NCI-H2107 (cell line): Measurements from ENCODE around the gene DPP7.

Experiments used
- DNase-seq: peaks from one replicate; lab custom pipeline; 2025; lab: John Stamatoyannopoulos, UW

The DPP7 gene

GRCh38 chr9:137111788-137112563, 2.6 kb downstream of the DPP7 start:
- DNase-seq: no peak

GRCh38 chr9:137110911-137111787, 3.4 kb downstream of the DPP7 start:
- DNase-seq: no peak

- no peak for DNase-seq
Measured at GRCh38 chr9:137110147-137110910, 4.2 kb downstream of the DPP7 start.

DNA sequence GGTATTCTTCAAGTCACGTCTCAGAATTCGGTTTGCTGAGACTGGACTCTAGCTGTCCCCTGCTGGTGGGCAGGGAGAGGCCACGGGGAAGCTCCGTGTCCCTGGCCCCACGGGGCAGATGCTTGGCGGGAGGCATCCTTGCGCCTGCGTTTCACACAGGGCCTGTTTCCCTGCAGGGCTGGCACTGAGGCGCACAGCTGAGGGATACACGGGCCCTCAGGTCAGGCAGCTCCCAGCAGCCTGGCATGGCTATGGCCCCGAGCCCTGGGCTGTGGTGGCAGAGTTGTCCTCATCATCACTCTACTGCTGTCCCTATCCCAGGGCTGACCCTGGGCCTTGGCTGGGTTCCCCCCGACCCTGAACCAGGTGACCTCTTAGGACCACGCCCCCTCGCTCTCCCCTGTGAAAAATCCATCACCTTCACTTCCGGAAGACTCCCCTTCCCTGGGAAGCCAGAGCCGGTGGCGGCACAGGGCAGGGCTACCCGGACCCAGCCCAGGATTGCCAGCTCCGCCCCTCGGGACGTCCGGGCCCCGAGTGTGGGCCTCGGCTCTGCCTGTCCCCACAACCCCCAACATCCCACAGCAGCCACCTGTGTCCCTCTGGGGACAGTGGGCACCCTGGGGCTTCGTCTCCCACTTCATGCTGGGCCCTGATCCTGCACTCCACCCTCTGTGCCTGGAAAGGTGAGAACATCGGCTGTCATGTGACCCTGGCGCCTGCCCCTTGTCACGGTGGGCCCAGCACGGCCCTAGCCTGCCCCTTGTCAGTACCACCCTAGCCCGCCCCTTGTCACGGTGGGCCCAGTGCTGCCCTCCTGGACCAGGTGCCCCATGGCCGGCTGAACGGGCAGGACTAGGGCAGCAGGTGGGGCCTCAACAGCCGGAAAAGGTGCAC, 5.0 kb downstream of the DPP7 start:
- no peak for DNase-seq

- DNase-seq: no peak
Measured at GRCh38 chr9:137108608-137109249, 5.8 kb downstream of the DPP7 start.

- no peak for DNase-seq
Measured at GRCh38 chr9:137107982-137108381, 6.6 kb downstream of the DPP7 start.

DNA sequence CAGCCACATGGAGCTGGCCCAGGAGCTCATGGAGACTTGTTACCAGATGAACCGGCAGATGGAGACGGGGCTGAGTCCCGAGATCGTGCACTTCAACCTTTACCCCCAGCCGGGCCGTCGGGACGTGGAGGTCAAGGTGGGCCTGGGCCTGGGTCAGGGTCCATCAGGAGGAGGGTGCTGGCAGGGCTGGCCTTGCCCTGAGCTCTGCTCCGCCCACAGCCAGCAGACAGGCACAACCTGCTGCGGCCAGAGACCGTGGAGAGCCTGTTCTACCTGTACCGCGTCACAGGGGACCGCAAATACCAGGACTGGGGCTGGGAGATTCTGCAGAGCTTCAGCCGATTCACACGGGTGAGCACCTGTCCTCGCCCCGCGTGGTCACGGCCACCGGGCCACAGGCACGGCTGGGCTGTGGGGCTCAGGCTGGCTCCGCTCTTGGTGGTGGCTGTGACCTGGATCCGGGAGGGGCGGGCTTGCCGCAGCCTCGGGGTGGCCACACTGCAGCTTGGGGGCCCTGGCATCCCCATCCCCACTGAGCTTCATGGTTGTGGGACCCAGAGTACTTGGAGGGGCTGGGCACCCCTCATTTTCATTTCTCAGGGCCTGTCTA, 7.1 kb downstream of the DPP7 start:
- DNase-seq: no peak

DNA sequence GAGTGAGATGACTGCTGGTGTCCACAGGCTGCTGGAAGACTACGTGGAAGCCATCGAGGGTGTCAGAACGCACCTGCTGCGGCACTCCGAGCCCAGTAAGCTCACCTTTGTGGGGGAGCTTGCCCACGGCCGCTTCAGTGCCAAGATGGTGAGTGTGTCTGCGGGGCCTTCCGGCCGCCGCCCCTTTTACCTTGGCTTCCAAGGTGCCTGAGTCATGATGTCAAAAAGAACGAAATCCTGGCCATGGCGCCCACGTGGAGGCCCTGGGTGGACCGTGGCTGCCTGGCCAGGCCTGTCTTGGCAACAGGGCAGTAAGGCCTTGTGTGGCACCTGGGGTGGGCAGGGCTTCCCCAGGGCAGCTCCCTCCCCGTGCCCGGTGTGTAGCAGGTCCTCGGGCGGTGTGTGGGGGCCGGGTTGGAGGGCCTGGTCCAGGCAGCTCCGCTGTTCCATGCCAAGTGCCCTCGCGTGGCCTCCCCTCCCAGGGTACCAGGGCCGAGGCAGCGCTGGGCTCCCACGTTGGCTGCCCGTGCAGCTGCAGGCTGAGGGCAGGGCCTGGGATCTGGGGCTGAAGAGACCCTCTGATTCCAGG, 7.8 kb downstream of the DPP7 start:
- DNase-seq: no peak

DNA sequence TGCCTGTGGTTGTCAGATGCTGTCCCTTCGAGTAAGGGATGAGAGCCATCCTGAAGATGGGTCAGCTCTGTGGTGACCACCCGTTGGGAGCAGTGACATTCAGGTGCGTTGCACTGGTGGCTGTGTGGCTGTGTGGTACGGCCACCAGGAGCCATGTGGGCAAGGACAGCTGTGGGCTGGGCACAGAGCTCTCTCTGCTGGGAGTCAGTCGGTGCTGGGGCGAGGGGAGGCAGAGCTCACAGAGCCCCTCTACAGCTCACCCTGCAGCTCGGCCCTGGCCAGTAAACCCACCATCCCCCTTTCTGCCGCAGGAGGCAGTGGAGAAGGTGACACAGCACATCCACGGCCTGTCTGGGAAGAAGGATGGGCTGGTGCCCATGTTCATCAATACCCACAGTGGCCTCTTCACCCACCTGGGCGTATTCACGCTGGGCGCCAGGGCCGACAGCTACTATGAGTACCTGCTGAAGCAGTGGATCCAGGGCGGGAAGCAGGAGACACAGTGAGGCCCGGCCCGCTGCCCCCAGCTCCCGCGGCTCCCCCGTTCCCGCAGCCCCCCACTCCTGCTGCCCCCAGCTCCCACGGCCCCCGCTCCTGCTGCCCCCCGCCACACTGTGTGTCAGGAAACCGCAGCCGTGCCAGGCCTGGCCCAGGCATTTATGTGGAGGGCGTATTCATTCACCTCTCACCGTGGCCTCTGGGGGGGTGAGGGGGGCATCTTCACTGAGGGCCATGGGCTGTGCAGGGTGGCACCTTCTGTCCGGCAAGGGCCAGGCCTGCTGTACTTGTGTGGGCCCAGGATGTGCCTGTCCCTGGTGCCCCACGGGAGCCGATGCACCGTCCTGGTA, 8.5 kb downstream of the DPP7 start:
- DNase-seq: no peak

DNA sequence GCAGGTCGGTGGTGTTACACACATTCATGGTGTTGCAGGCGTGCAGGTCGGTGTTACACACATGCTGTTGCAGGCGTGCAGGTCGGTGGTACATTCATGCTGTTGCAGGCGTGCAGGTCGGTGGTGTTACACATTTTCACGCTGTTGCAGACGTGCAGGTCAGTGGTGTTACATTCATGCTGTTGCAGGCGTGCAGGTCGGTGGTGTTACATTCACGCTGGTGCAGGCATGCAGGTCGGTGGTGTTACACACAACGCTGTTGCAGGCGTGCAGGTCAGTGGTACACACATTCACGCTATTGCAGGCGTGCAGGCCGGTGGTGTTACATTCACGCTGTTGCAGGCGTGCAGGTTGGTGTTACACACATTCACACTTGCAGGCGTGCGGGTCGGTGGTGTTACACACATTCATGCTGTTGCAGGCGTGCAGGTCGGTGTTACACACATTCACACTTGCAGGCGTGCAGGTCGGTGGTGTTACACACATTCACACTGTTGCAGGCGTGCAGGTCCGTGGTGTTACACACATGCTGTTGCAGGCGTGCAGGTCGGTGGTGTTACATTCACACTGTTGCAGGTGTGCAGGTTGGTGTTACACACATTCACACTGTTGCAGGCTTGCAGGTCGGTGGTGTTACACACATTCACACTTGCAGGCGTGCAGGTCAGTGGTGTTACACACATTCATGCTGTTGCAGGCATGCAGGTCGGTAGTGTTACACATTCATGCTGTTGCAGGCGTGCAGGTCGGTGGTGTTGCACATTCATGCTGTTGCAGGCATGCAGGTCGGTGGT, 11.1 kb downstream of the DPP7 start:
- no peak for DNase-seq

- DNase-seq: no peak
Measured at GRCh38 chr9:137099231-137099630, 15.3 kb downstream of the DPP7 start.

- DNase-seq: no peak
Measured at GRCh38 chr9:137097761-137098462, 16.6 kb downstream of the DPP7 start.

DNA sequence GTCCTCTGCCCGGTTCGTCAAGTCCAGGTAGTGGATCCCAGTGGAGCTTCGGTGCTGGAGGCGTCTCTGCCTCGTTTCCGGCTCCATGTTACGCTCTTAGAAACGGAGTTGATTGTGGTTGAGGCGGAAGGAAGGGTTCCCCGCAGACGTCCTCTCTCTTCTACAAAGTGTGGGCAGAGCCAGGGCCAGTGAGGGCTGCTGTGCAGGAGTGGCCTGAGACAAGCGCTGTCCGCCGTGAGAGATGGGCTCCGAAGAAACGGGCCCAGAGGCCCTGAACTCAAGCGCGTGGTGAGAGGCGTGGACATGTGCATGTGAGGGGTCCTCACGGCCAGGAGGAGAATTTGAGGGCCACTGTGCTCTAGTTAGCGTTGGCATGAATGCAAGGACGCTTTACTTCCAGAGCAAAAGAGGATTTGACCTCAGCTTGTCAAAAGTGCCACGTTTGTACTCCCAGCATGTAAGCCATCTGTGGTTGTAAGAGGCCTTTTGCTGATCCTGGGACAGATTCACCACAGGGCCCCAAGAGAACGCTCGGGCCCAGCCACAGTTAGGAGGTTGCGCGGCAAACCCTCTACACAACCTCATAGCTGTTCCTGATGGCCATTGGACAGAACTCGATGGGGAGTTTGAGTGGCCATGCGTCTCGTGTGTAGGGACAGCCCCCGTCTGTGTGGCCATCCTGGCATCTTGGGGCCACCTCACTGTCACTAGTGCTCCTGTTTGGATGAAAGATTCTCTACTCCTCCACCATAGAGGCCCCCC, 17.6 kb downstream of the DPP7 start:
- no peak for DNase-seq

DNA sequence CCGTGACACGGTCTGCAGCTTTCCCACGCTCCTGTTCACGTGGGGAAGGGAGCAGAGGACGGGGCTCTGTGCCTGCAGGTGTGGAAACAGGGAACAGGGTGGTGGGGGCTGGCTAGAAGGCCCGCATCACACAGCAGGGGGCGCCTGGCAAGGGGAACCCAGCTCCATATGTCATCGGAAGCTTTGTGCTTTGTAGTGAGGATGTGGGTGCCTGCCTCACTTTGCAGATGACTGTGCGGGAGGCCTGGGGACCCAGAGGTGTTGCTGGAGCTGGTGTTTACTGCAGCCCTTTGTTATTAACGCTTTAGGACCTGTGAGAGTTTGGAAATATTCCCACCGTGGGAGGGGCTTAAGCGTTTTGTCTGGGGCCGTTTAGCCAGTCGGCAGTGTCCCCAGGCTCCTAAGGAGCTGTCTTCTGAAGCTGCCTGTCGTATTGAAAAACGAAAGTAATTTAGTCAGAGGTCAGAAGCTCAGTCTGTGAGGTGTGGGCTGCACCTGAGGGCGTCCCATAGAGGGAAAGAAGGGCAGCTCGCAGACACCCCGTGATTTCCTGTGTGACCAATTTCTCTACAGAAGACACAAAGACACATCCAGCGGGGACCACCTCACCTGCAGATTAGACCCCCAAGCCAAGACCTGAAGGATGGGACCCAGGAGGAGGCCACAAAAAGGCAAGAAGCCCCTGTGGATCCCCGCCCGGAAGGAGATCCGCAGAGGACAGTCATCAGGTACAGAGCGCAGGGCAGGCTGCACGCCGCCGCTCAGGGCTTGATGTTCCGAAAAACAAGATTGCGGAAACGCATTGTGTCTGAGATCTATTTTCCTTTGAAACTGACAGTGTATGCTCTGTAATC, 18.6 kb downstream of the DPP7 start:
- DNase-seq: peak; percentile 85

DNA sequence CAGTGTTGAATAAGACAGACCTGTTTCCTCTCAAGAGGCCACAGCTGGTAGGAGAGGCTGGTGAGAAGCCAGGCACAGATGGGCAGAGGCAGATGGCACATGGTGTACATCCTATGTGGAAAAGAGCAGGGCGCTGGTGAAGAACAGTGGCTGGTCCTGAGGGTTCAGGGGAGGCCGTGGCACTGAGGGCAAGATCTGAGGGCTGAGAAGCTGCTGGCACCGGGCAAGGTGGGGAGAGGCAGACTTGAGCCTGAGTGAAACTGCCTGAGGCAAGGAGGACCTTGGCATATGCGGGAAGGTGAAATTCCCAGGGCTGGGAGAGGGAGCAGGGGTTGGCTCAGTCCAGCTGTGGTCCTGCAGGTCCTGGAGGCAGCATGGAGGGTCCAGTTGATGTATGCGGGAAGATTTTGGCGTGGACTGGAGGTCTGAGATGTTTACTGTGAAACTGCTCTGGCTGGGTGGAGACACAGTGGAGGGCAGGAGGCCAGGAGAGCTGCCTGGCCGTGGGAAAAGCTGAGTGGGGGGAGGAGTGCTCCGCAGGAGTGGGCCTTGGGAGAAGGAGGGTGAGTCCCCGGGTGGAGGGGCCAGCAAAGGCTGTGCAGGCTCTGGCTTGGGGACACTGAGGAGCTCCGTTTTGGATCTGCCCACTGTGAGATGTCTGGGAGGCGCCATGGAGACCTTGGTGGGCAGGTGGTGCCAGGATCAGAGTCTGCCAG, 25.1 kb downstream of the DPP7 start:
- no peak for DNase-seq
